GM21619 (cell line): Measurements from ENCODE around the gene TCTN2.

ENCODE experiments used
- ATAC-seq: cut with Tn5 transposase; IDR thresholded peaks from one replicate; pipeline ENCODE4 v1.9.1; 2021; ENCODE audit not compliant: unreplicated experiment

Gene TCTN2

GRCh38 chr12:123670882-123671728 lies at the start of gene TCTN2:
Gene TCTN2 (plus strand): TSS chr12:123671113. CDS start chr12:123671241, 128 bp downstream.
- peak; percentile 99 for ATAC-seq

- no peak for ATAC-seq
Observed at GRCh38 chr12:123621619-123622530, 49.0 kb upstream of the TCTN2 start.

- ATAC-seq, result peak; percentile 95
Observed at GRCh38 chr12:123633379-123634141, 37.4 kb upstream of the TCTN2 start, which contains the start of the genes EIF2B1 and GTF2H3. Gene EIF2B1 (minus strand): TSS chr12:123633686. CDS start chr12:123633557, 129 bp downstream. Gene GTF2H3 (plus strand): TSS chr12:123633829. CDS start chr12:123633860, 31 bp downstream.

- no peak for ATAC-seq
Observed at GRCh38 chr12:123634142-123634561, 36.8 kb upstream of the TCTN2 start.

- no peak for ATAC-seq
Observed at GRCh38 chr12:123643911-123644310, 27.0 kb upstream of the TCTN2 start.

GRCh38 chr12:123645380-123645779 lies 25.5 kb upstream of the TCTN2 start:
- no peak for ATAC-seq

GRCh38 chr12:123645878-123646277 lies 25.0 kb upstream of the TCTN2 start:
- no peak for ATAC-seq

GRCh38 chr12:123648401-123648800 lies 22.5 kb upstream of the TCTN2 start:
- no peak for ATAC-seq

- ATAC-seq, result no peak
Observed at GRCh38 chr12:123654129-123654701, 16.7 kb upstream of the TCTN2 start.

- peak; percentile 94 for ATAC-seq
Observed at GRCh38 chr12:123655420-123655819, 15.5 kb upstream of the TCTN2 start.

GRCh38 chr12:123656392-123656791 lies 14.5 kb upstream of the TCTN2 start:
- ATAC-seq, result no peak

GRCh38 chr12:123657211-123657610 lies 13.7 kb upstream of the TCTN2 start:
- no peak for ATAC-seq

- ATAC-seq, result no peak
Observed at GRCh38 chr12:123659996-123660727, 10.8 kb upstream of the TCTN2 start.

GRCh38 chr12:123667771-123668170 lies 3.1 kb upstream of the TCTN2 start:
- ATAC-seq, result no peak

- no peak for ATAC-seq
Observed at GRCh38 chr12:123671876-123672275, 963 bp downstream of the TCTN2 start.

- no peak for ATAC-seq
Observed at GRCh38 chr12:123675436-123675835, 4.5 kb downstream of the TCTN2 start.

GRCh38 chr12:123676616-123677320 lies 5.9 kb downstream of the TCTN2 start:
- no peak for ATAC-seq

GRCh38 chr12:123678981-123679380 lies 8.1 kb downstream of the TCTN2 start:
- ATAC-seq, result no peak

- no peak for ATAC-seq
Observed at GRCh38 chr12:123681605-123682004, 10.7 kb downstream of the TCTN2 start.
